GM21381 (cell line): ENCODE measurements around the gene CCDC159.
"Not testable (repeated sequence)": the region's sequence is repeated elsewhere in the genome, so short reads cannot be mapped to it uniquely, and the experiment has no call there.

Source experiments
- ATAC-seq: cut with Tn5 transposase; IDR thresholded peaks from one replicate; pipeline ENCODE4 v1.9.1; 2021; ENCODE audit warnings: mild to moderate bottlenecking, moderate library complexity; ENCODE audit not compliant: unreplicated experiment

Gene CCDC159

DNA sequence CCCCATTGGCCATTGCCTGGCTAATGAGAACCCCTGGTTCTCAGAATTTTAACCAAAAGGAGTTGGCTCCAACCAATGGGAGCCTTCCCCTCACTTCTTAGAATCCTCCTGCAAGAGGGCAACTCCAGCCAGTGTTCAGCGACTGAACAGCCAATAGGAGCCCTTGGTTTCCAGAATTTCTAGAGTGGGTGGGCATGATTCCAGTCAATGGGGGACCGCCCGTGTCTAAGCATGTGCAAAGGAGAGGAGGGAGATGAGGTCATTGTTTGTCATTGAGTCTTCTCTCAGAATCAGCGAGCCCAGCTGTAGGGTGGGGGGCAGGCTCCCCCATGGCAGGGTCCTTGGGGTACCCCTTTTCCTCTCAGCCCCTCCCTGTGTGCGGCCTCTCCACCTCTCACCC is 18.6 kb downstream of the CCDC159 start:
- ATAC-seq = no peak

DNA sequence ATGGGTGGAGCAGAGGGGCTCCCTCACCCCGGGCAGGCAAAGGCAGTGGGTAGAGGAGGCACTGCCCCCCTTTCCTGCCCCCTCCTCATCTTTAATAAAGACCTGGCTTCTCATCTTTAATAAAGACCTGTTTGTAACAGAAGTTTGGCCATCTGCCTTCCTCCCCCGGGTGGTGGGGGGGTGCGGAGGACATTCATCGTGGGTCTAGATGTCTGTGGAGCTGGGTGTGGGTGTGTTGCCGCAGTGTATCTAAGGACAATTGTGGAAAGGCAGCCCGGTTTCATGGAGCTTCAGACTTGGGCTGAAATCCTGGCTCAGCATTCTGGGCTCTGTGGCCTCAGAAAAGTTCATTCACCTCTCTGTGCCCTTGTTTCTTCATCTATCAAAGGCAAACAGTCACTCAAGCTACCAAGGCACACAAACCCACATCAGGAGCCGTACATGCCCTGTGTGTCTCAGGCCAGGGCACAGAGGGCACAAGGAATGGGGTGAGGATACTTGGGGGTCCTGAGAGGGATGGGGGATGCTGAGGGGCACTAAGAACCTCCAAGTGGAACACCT is 19.3 kb downstream of the CCDC159 start:
- ATAC-seq = no peak

- no peak for ATAC-seq
These were observed 21.2 kb downstream of the CCDC159 start for GRCh38 chr19:11367528-11367927.

GRCh38 chr19:11370744-11371143 is 24.4 kb downstream of the CCDC159 start:
- ATAC-seq = no peak

DNA sequence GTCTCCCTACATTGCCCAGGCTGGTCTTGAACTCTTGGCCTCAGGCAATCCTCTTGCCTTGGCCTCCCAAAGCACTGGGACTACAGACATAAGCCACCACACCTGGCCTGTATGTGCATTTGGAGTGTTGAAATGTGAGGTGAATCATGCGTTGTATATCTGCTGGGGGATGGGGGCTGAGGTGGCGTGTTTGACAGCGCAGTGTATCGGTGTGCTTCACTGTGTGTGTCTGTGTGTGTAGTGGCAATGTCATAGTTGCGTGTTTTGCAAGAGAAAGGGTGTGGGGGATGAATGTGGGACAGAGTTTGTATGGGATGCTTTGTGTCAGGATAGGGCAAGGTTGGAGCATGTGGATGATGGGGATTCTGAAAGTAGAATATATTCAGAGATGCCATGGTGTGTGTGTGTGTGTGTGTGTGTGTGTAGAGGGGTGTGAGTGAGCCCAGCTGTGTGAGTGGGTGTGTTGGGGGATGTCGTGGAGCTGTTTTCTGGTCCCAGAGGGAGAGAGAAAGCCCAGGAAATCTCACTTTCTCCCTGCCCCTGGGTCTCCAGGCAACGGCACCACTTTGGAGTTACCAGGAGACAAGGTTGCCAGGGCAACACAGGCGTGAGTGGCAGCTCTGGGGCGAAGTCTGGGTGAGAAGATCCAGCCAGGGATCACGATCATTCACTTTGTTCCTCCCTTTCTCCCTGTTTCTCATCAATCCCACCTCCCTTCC is 27.0 kb downstream of the CCDC159 start:
- ATAC-seq = no peak

GRCh38 chr19:11373885-11374432 is 27.6 kb downstream of the CCDC159 start:
- ATAC-seq = no peak

- ATAC-seq = peak; percentile 88
These were observed 28.3 kb downstream of the CCDC159 start, which contains the start of gene SWSAP1 for GRCh38 chr19:11374433-11375142. Gene SWSAP1 (plus strand): TSS chr19:11374666. CDS start chr19:11374681, 15 bp downstream.

- ATAC-seq = no peak
These were observed 29.0 kb downstream of the CCDC159 start for GRCh38 chr19:11375143-11375948.

- no peak for ATAC-seq
These were observed 30.9 kb downstream of the CCDC159 start for GRCh38 chr19:11377237-11377636.

DNA sequence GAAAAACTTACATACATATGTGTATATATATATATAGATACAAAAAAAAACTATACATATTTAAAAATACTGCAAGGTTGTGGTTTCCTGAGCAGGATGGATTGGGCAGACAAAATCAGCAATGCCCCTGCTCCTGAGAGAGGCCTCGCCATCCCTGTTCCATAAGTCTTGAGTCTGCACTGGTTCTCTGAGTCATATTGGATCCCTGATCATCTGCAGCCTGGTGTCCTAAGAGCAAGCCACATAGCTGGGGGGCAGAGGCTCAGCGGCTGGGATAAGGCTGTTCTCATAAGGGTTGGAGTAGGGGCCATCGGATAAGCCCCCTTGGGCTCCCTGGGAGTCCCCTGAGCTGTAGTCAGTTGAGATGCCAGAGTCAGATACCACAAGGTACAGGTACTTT is 31.4 kb downstream of the CCDC159 start:
- no peak for ATAC-seq

DNA sequence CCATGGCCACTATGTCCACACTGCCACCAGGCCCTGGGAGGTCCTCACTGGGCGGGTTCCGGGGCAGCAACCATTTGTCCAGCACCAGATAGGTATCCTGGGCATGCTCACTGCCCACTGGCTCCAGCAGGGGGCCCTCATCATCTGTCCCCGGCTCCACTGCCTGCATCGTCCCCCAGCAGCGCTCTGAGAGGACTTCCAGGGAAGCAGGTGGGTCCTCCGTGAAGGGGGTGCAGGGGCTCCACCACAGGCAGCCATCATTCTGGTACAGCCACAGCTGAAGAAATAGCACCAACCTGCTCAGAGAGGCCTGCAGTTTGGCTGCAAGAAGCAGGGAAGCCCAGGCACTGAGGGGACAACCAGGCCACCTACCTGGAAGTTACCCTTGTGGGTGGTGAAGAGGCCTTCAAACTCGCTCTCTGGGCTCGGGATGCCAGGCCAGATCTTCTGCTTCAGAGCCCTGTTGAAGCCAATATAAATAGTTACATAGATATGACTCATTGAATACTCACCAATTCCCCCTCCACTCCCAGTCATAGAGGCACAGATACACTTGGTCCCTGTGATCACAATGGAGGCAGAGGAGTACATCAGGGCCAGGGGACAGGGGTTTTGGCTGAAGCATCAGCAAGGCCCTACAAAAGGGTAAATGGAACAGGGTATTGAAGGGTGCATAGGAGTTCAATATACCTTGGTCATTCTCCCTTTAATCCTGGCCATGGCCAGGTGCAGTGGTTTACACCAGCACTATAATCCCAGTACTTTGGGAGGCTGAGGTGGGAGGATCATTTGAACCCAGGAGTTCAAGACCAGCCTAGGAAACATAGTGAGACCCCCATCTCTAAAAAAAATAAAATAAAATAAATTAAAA is 32.2 kb downstream of the CCDC159 start:
- ATAC-seq = no peak

DNA sequence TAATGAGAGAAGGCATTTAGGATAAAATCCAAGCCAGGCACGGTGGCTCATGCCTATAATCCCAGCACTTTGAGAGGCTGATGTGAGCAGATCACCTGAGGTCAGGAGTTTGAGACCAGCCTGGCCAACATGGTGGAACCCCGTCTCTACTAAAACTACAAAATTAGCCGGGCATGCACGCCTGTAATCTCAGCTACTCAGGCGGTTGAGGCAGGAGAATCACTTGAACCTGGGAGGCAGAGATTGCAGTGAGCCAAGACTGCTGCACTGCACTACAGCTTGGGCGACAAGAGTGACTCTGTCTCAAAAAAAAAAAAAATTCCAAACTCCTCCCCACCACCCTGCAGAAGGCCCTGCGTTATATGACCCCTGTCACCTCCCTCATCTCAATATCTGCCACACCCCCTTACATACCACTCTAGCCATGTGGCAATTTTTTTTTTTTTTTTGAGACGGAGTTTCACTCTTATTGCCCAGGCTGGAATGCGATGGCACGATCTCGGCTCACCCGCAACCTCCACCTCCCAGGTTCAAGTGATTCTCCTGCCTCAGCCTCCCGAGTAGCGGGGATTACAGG is 33.0 kb downstream of the CCDC159 start:
- not testable (repeated sequence) for ATAC-seq

- ATAC-seq = no peak
These were observed 33.6 kb downstream of the CCDC159 start for GRCh38 chr19:11379857-11380350.

GRCh38 chr19:11380653-11381537 is 34.6 kb downstream of the CCDC159 start:
- ATAC-seq = peak; percentile 74

DNA sequence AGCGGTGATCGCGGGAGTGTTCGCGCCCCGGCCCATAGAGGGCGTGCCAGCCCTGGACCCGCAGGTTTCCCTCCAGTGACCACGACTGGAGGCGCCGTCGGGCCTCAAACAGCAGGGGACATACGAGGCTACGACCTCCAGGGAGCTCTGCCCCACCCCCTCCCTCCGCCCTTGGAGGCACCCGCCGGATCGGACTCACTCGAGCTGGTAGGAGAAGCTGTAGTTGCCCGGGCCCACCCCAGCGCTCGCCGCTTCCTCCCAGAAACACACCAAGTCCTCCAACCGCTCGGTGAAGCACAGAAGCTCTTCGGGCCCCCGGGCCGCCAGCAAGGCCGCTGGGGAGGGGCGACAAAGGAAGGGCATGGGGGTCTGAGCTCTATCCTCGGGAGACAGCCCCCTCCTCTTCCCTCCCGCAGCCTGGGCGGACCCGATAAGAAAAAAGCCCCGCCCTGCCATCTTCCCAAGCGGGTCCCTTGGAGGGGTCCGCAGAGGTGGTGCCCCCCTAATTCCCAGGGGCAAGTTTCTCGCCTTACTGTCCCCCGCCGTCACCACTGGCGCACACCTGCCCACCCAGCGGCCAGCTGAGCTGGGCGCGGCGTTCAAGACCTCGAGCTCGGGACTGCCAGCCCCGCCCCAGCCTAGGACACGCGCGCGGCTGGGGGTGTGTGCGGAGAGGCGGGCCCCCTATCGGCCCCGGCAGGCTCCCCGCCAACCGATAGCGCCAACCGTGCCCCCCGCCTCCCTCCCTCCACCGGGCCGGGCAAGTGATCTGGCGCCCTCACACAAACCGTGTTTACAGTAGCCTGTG is 36.8 kb downstream of the CCDC159 start:
- ATAC-seq = no peak

DNA sequence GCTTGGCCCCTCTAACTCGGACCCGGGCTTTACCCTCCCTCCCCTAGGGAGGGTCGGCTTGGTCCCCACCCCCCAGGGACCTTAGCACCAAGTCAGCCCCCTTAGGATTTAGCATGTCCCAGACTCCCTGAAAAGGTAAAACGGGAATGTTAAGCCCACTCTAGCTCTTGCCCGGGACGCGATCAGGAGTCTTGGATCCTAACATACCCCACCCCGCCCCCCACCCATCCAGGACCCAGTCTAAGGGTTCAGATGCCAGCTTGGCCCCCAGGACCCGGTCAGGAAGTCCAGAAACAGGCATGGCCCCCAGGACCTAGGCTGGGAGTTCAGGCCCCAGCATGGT is 37.4 kb downstream of the CCDC159 start:
- ATAC-seq = no peak

DNA sequence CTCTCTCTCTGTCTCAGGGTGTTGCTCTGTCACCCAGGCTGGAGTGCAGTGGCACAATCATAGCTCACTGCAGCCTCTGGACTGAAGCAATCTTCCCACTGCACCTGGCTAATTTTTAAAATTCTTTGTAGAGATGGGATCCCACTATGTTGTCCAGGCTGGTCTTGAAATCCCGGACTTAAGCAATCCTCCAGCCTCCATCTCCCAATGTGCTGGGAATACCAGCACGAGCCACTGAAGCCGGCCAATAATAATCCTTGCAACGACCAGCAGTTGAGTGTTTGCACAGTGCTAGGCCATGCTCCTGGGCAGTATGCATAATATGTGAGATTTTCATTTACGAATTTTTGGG is 38.4 kb downstream of the CCDC159 start:
- ATAC-seq = no peak
